ENCODE measurements around the gene ZMYND10.
A peak's percentile ranks its signal among the peaks of the same experiment; 100 is the strongest.

The ZMYND10 gene

DNA sequence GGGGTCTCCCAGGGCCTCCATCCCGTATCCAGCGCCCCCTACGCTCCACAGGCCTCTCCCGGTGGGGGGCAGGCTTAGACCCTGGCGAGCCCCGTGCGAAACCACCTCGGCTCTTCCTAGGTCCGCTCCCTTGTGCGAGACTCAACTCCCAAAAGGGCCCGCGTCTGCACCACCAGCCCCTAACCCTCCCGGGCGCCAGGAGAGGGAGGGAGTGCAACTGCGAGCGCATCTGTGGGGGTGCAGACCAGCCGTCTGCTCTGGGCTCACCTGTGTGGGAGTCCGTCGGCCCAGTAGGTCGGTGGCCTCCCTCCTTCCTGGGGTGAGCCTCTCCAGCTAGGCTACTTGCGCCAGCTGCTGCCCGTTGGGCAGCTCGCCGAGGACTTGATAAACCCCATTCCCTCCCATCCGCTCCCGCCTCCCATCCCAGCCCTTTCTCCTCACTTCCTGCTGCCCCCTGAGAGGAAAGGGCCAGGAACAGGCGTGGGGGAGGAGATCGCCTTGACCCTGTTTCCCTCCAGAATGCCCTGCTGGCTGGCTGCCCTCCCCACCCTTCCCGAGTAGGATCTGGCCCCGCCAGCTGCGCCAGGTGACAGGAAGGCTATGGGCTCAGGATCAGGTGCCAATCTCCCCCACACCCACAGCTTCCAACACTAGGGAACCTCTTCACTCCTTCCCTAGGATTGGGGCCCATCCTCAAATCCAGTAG is 23.0 kb downstream of the ZMYND10 start, which contains the start of gene HYAL2:
Gene HYAL2 (minus strand): TSS at position 360 of the 706 bp plus-strand sequence. CDS start 2,256 bp downstream, outside the sequence.
- Histone ChIP-seq H3K9me3 (ENCODE audit: control insufficient read depth, insufficient read depth, low read length) (no peaks in the 10 kb centered on the region), H3K9me2 (replicated peaks; ENCODE audit: control insufficient read depth, low read length) (no peaks in the 10 kb centered on the region), H3K27ac (ENCODE audit: low read depth, low read length) (peak within 1 kb of the TSS; percentile 73), H3K4me1 (ENCODE audit: control insufficient read depth, low read length) (peaks cover 29% of the 10 kb centered on the region), H3K4me3 (ENCODE audit: low read length) (peak within 1 kb of the TSS; percentile 97), H3K4me2 (ENCODE audit: low read length) (peak within 1 kb of the TSS; percentile 56), H3K36me3 (ENCODE audit: control insufficient read depth, low read length) (peaks cover 38% of the 10 kb centered on the region), H3K27me3 (ENCODE audit: control insufficient read depth, low read length) (no peaks in the 10 kb centered on the region), H4K20me1 (ENCODE audit: control insufficient read depth, insufficient read depth, low read depth, low read length) (no peaks in the 10 kb centered on the region), H3K79me2 (ENCODE audit: control insufficient read depth, low read length) (peaks cover 19% of the 10 kb centered on the region), H3F3A (ENCODE audit: control insufficient read depth, insufficient read depth) (no peaks in the 10 kb centered on the region; the same call in 1 of the 2 replicates)
- no peak for TF ChIP-seq EZH2phosphoT487 (IDR thresholded peaks at IDR 0.05; ENCODE audit: borderline replicate concordance, low read length)
- TF ChIP-seq, protein P1, sequence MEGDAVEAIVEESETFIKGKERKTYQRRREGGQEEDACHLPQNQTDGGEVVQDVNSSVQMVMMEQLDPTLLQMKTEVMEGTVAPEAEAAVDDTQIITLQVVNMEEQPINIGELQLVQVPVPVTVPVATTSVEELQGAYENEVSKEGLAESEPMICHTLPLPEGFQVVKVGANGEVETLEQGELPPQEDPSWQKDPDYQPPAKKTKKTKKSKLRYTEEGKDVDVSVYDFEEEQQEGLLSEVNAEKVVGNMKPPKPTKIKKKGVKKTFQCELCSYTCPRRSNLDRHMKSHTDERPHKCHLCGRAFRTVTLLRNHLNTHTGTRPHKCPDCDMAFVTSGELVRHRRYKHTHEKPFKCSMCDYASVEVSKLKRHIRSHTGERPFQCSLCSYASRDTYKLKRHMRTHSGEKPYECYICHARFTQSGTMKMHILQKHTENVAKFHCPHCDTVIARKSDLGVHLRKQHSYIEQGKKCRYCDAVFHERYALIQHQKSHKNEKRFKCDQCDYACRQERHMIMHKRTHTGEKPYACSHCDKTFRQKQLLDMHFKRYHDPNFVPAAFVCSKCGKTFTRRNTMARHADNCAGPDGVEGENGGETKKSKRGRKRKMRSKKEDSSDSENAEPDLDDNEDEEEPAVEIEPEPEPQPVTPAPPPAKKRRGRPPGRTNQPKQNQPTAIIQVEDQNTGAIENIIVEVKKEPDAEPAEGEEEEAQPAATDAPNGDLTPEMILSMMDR (IDR thresholded peaks at IDR 0.05; ENCODE audit: low read depth, low read length, poor library complexity, severe bottlenecking), result no peak

DNA sequence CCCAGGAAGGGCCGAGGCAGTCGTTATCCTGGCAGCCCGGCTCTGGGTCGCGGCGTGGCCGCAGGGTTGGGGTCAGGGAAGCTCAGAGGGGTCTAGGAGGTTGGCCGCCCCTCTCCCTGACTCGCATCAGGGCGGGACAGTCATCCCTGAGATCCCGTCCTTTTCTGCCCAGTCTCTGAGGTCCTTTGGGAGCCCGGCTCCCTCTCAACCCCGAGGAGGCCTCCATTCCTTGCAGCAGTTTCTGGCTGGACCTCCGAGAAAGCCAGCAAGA is 23.5 kb downstream of the ZMYND10 start:
- H3K9me2 ChIP-seq (replicated peaks; ENCODE audit: control insufficient read depth, low read length), result no peaks in the 10 kb centered on the region
- H3K79me2 ChIP-seq (ENCODE audit: control insufficient read depth, low read length), result peaks cover 14% of the 10 kb centered on the region
- H3K4me3 ChIP-seq (ENCODE audit: low read length), result peak overlapping the region; percentile 97
- peaks cover 38% of the 10 kb centered on the region for H3K36me3 ChIP-seq (ENCODE audit: control insufficient read depth, low read length)
- H4K20me1 ChIP-seq (ENCODE audit: control insufficient read depth, insufficient read depth, low read depth, low read length), result no peaks in the 10 kb centered on the region
- H3K4me1 ChIP-seq (ENCODE audit: control insufficient read depth, low read length), result peaks cover 29% of the 10 kb centered on the region
- H3K9me3 ChIP-seq (ENCODE audit: control insufficient read depth, insufficient read depth, low read length), result no peaks in the 10 kb centered on the region
- H3K4me2 ChIP-seq (ENCODE audit: low read length), result peak overlapping the region; percentile 56
- no peak for TF ChIP-seq EZH2phosphoT487 (IDR thresholded peaks at IDR 0.05; ENCODE audit: borderline replicate concordance, low read length)
- TF ChIP-seq, protein P1 (IDR thresholded peaks at IDR 0.05; ENCODE audit: low read depth, low read length, poor library complexity, severe bottlenecking), result no peak
- no peak overlapping the region for H3K27ac ChIP-seq (ENCODE audit: low read depth, low read length)
- H3K27me3 ChIP-seq (ENCODE audit: control insufficient read depth, low read length), result no peaks in the 10 kb centered on the region
- H3F3A ChIP-seq (ENCODE audit: control insufficient read depth, insufficient read depth), result no peaks in the 10 kb centered on the region; the same call in 1 of the 2 replicates

DNA sequence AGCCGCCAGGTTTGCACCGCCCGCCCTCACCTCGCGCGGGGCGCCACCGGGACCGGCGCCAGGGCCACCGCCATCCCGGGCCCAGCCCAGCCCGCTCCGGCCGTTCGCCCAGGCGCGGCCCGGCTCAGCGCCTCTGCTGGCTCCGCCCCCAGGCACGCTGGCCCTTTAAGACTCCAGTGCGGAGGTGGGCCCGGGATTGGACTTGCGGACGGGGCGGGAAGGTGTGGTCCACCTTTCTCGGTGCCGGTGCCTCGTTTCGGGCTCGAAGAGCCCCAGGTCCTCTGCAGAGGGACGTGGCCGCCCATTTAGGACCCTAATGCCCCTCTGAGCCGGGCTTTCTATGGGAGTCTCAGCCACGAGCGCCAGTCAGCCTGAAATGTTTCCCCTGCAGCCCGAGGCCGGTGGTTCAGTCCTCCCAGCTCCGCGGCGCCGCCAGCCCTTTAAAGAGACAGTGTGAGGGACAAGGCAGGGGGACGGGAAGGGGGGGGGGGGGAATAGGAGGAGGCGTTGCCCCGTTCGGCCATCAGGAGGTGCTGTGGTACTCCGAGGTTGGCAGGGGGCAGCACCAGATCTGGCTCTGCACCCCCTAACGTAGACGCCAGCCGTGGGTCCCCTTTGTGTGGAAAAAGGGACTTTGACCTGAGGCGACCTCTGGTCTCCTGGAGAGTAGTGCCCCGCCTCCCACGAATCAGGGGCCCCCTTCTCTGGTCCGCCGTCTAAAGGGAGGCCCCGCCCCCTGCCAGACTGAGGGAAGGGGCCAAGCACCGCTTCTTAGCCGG is 24.0 kb downstream of the ZMYND10 start:
- TF ChIP-seq, protein P1 (IDR thresholded peaks at IDR 0.05; ENCODE audit: low read depth, low read length, poor library complexity, severe bottlenecking), result peak; percentile 78
- no peak for TF ChIP-seq EZH2phosphoT487 (IDR thresholded peaks at IDR 0.05; ENCODE audit: borderline replicate concordance, low read length)
- no peaks in the 10 kb centered on the region; the same call in 1 of the 2 replicates for H3F3A ChIP-seq (ENCODE audit: control insufficient read depth, insufficient read depth)
- H3K9me2 ChIP-seq (replicated peaks; ENCODE audit: control insufficient read depth, low read length), result no peaks in the 10 kb centered on the region
- peak overlapping the region; percentile 56 for H3K4me2 ChIP-seq (ENCODE audit: low read length)
- H3K79me2 ChIP-seq (ENCODE audit: control insufficient read depth, low read length), result peaks cover 9% of the 10 kb centered on the region
- H3K4me1 ChIP-seq (ENCODE audit: control insufficient read depth, low read length), result peaks cover 28% of the 10 kb centered on the region
- no peaks in the 10 kb centered on the region for H3K27me3 ChIP-seq (ENCODE audit: control insufficient read depth, low read length)
- H4K20me1 ChIP-seq (ENCODE audit: control insufficient read depth, insufficient read depth, low read depth, low read length), result no peaks in the 10 kb centered on the region
- peaks cover 33% of the 10 kb centered on the region for H3K36me3 ChIP-seq (ENCODE audit: control insufficient read depth, low read length)
- H3K4me3 ChIP-seq (ENCODE audit: low read length), result peak overlapping the region; percentile 97
- peak overlapping the region; percentile 73 for H3K27ac ChIP-seq (ENCODE audit: low read depth, low read length)
- H3K9me3 ChIP-seq (ENCODE audit: control insufficient read depth, insufficient read depth, low read length), result no peaks in the 10 kb centered on the region
